Iris pigment epithelial cell (primary cell): Measurements from ENCODE around the gene IGSF9.
A peak's percentile ranks its signal among the peaks of the same experiment; 100 is the strongest.

Experiments used
- DNase-seq: peaks from one replicate; pipeline ENCODE4 v3.0.0-alpha.2; 2011; ENCODE audit warnings: low read depth

IGSF9 gene

DNA sequence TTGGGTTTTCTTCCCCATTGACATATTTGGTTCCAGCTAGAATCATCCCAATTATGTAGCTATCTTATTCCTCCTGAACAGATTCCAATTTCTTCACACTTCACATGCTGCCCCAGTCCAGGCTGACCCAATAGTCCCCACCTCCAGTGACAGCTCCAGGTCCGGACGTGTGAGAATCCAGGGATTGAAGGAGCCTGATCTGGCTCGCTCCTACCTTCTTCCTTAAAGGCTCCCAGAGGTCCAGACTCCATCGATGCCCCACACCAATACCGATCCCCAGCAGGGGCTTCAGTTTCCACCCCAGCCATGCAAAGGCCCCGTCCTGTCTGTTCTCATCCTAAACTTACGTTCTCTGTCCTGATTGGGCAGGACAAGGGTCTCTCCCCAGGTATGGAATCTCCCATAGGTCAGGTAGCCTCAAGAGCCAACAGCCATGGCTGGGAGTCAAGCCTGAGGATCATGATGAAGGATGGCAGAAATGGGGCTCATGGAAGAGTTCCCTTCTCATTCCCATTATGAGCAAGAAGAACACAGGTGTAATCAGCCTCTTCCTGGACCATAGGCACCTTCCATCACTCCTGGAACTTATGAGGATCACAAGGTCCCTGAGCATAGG, 29.0 kb upstream of the IGSF9 start:
- no peak for DNase-seq

DNA sequence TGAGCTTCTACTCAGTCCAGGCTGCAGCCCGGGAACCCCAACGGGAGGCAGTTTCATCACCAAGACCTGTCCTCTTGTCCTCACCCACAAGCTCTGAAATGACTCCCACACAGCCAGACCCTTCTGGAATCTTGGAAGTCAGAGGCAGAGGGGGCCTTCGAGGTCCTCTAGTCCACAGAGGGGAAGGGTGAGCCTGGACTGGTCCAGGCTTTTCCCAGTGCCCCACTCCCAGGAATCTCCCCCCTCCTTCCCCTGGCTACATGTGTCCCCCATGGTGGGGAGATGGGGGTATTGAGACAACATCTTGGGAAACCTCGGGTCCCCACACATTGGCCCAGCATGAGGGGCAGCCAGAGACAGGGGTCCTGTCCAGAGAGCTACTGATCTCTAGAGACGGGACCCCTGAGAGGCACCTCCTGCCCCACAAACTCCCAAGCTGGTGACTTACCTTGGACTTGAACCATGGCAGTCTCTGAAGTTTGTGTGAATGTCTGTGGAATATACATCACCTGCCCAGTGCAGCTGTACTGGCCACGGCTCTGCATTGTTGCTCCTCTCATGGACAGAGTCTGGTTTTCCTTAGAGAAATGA, 28.0 kb upstream of the IGSF9 start:
- DNase-seq = no peak

DNA sequence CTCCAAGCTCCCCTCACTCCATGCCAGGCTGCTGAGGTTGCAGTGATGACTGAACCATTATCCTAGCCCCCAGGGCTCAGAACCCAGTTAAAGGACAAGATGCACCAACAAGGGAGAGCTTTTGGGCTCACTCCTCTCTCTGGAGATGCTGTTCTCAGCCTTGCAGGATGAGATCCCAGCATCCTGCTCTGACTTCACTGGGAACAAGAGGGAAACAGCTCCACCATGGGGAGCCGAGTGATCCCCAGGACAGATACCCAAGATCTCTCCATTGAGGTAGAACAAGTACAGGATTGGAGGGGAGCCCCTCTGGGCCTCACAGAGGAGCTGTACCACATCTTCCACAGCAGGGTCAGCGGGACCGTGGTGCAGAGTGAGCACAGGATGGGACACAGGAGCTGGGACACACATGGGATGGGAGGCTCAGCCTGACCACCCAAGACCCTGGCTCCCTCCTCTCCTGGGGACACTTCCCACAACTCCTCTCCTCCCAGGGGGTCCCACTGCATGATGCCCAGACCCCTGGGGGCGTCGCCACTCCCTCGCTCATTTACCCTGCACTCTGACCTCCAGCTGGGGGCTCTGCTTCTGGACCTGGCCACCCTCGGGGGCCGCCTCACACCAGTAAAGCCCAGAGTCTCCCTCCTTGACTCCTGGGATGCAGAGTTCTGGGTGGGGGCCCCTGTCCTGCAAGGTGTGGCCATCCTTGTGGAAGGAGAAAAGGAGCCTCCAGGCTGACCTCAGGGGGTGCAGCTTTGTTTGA, 27.2 kb upstream of the IGSF9 start:
- no peak for DNase-seq

DNA sequence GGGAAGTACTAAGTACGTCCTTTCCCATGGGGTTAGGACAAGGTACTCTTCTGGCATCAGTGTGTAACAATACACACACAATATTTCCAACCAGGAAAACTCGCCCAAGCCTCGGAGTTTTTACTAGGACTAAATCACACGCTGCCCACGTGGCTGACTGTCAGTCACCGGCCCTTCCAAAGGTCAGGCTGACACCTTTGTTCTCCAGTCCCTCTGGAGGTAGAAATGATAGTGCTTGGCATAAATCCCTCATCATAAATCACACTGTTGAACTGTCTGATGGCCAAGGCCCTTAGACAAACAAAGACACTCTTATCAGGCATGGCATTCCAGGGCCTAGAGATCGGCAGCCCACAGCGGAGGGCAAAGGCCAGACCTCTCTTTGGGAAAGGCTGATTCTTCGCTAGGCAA, 25.5 kb upstream of the IGSF9 start:
- DNase-seq = no peak

DNA sequence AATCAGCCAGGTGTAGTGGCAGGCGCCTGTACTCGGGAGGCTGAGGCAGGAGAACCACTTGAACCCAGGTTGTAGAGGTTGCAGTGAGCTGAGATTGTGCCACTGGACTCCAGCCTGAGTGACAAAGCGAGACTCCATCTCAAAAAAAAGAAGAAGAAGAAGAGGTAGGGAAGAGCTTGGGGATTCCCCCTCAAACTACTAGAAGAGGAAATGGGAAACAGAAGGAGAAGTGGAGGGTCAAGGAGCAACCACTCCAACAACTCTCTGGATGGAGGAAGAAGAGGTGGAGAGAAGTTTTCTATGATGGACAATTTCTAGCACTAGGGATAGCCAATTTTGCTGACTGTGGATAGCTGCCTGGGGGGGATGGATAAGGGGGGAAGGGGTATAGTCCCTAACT, 23.5 kb upstream of the IGSF9 start:
- DNase-seq = no peak

DNA sequence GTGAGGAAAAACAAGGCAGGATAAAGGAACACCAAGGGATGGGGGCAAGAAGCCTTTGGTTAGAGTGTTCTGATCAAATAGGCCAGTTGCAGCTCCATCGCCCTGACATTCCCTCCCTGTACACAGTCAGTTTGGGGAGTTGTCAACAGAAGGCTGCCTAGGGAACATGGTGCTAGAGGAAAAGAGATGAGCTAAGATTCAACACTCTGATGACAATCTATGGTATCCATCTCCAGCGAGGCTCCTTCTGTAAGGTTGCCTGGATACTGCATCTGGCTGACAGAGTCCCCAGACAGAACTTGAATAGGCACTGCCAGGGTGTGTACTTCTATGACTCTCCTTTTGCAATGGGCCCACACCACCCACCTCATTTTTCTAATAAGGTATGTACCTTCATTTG, 19.9 kb upstream of the IGSF9 start:
- DNase-seq = no peak

DNA sequence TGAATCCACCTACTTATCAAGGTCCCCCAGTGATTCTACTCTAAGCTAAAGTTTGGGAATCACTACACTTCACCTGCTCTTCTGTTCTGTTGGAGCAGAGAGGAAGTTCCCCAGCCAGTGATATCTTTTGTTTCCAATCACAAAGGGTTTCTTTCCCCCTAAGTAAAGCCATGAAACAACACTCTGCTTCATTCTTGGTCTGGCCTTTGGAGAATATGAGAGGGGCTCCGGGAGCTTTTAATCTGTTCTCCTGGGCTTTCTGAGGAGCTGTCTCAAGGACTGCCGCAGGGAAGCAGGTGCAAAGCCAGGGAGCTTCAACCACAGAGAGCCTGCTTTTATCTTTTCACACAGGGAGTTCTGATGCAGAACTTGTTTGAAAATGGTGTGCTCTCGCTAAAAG, 18.7 kb upstream of the IGSF9 start:
- no peak for DNase-seq

DNA sequence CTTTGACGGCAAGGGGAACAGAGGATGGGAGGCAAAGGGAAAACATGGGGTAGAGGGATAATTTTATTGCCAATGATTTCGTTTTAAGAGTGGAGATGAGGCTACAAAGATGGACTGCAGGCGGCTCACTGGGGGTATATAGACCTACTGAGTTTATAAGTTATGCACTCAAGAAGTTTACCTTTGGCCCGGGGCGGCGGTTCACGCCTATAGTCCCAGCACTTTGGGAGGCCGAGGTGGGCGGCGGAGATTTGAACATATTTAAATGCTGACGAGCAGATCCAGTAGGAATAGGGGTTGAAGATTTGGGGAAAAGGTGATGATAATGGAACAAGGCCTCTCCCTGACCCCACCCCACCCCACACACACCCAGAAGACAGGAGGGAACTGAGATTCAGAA, 16.8 kb upstream of the IGSF9 start:
- DNase-seq = no peak

DNA sequence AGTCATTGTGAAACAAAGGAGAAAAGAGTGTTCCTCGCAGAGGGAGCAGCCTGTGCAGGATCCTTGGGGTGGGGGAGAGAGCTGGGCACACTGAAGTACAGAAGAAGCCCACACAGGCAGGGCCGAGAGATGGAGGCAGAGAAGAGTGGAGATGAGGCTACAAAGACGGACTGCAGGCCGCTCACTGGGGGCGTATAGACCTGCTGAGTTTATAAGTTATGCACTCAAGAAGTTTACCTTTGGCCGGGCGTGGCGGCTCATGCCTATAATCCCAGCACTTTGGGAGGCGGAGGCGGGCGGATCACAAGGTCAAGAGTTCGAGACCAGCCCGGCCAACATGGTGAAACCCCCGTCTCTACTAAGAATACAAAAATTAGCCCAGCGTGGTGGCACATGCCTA, 16.2 kb upstream of the IGSF9 start:
- DNase-seq = no peak

DNA sequence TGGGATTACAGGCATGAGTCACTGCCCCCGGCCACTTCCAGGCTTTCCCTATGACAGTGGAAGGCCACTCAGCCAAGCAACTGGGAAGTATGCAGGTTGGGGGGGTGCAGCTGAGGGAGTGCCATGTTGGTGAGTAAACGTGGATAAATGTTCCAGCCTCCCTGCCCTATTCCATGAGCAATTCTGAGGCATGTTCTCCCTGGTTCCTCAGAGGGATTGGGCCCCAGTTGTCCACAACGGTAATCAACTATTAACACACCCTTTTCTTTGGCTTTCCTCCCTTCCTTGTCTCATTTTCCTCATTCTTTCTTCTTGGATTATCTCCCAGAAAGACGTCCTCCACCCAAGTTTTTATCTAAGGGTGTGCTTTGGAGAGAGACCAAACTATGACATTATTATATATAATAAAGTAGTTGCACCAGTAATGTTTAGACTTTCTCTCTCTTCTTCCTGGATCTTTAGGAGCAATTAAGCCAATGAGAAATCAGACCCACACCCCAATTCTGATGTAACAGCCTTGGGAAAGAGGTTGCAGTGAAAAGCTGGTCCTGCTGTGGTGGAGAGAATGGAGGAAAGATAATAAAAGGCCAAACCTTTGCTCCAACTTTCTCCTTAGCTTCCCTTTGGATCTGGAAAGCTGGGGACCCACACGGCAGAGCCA, 15.4 kb upstream of the IGSF9 start:
- DNase-seq = peak; percentile 19

DNA sequence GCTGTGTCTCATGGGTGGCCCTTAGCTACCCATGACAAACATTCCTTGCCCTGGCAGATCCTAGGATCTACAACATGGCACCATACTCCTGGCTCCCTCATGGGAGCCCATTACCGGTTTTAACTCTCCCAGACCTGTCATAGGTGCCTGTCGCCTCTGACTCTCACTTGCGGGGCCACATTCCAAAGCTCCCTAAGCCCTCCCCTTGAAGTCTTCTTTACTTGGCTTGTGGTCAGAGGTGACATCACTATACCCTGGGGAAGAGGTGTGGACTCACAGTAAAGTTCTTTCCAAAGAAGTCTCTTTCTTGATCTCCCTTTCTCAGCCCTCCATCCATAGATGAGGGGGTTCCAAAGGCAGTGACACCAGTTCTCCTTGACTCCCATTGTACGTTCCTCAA, 14.0 kb upstream of the IGSF9 start:
- DNase-seq = no peak

DNA sequence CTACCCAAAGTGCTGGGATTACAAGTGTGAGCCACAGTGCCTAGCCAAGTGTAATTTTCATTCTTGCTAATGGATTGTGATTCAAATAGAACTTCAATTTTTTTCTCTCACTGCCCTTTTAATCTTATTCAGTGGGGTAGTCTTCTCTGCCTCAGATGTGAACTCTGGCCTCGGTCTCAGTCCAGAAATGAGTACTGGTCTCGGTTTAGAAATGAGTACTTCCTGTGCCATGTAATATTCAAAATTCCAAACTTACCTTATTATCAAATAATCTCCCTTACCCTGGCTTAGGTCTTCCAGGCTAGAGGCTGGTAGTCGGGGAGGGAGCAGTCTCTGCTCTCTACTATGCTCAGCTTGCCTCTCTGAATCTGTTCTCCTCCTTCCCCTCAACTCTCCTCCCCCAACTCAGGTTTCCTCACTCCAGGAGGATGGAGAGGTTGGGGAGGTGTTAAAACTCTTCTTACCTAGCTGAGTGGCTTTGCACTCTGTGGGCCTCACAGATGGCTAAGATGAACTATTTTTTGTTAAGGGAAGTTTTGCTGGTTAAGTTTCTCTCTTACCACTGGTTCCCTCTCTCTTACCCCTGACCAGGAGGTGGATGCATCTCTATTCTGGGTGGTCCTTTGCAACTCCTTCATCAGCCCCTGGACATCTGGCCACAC, 13.4 kb upstream of the IGSF9 start:
- no peak for DNase-seq

DNA sequence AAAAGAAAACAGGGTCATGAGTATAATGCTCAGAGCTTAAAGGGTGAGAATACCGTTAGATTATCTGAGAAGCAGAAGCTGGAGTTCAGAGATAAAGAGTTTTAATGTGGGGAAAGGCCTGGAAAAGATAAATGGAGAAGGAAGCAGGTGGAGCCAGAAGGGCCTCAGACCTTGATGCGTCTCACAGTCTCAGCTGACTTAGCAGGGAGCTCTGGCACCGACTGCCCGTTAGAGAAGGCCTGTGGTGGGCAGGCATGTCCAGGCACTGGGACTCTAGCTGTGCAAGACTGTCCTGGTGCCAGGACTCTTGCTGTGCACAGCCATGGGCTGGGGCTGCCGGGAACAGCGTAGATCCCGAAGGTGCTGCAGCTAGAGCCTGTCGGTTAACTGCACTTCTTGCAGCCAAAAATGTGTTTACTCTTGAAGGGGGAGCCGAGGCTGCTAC, 12.4 kb upstream of the IGSF9 start:
- no peak for DNase-seq

DNA sequence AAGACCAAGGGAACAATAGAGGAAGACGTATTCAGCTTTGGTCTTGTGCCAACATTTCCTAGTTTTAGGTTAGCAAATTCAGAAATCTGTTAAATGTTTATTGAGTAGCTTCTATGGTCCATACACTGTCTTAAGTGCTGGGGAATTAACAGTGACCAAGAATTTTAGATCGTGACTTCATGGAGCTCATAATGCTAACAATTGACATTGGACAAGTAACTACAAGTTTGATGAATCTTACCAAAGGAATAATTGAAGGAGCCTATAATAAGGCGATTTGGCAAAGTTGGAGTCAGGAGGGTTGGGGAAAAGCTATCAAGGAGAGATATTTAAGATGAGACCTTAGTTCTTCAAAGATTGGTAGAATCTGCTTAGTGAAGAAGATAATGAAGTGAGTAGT, 10.0 kb upstream of the IGSF9 start:
- DNase-seq = no peak

DNA sequence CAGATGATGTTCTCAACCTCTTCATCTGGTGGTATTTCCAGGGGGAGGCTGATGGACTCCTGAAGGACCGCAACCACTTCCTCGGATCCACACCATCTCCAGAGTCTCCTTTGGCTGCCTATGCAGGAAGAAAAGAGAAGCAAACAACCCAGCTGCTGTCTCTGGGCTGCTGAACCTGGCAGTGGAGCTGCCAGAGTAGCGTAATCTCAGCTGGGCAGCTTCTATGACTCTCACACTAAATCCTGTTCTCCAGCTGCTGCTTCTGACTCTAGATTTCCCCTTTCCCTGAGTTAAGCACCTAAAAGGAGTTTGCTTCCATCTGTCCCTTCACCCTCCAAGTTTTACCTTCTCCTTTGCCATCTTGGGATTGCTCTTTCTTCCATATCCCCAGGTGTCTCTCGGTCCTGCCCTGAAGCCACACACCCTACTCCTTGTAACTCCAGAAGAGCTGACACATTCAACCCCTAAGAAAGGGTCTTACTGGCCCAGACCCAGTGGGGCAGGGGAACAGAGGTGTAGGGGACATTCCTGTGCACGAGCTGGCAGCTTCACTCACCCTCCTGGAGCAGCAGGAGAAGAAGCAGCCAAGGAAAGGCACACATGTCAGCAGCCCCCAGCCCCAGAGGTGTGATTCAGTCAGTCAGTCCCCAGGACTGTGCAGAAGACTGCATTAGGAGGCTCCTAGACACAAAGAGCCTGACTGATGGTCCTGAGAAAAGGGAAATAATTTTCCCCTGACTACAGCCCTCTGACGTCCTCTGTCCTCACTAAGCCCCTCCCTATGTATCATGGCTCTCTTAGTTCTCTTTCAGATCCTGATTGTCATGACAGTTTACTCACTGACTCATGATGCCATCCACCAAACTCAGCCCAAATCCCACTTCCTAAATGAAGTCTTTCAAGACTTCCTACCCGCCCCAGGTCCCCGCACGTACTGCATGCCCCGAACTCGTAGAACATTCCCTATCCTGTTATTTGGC, 8.4 kb upstream of the IGSF9 start, which contains the start of gene SLAMF9:
TSS of gene SLAMF9 (minus strand) at position 702 of the 980 bp plus-strand sequence. CDS start at position 602, 100 bp downstream.
- DNase-seq = peak; percentile 22

DNA sequence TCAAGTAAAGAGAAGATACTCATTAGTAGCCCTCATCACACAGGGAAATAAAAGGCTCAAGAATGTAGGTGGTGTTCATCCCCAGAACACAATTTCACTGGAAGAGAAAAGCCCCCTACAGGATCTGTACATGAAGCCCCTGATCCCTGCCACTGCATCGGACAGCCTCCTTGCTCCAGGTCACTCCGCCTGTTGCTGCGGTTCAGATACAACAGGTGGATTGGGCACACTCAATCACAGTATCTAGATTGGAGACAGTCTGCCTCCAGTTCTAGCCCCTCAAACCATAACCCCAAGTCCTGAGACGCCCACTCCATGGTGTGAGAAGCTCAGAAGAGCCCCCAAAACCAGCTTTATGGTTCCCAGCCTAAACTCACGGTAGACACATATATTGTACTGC, 7.5 kb upstream of the IGSF9 start:
- DNase-seq = no peak

DNA sequence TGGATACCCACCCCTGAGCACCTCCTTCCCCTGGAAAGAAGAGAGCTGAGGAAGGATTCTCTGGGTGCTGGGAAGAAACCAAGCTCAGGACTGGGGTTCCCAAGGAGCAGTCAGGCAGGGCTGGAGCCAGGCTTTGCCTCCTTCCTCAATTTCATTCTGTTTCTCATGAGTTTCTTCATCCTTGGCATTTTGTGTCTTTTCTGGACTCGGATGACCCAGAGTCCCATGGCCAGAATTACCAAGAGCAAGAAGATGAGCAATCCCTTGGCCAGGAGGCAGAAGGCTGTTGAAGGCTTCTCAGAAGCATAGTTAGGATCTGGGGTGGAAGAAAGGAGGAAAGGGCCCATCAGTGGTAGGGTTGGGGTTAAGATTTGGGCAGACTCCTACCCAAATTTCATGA, 6.1 kb upstream of the IGSF9 start:
- no peak for DNase-seq

DNA sequence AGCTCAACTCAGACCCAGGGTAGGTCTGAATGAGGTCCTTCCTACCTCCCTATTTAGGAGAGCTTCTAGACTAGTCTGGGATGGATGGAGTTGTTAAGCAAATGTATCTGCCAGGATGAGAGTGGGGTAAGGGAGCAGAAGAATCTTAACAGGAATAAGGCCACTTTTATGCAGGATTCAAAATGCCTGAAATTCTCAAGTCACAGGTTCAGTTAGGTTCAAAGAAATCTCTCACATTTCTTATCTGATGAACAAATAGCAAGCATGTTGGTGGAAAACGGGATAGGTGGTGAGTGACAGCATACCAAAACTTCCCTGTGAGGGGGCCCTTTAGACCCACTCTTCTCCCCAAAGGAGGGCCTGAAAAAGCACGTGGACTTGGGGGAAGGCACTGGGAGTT, 5.6 kb upstream of the IGSF9 start:
- DNase-seq = no peak

DNA sequence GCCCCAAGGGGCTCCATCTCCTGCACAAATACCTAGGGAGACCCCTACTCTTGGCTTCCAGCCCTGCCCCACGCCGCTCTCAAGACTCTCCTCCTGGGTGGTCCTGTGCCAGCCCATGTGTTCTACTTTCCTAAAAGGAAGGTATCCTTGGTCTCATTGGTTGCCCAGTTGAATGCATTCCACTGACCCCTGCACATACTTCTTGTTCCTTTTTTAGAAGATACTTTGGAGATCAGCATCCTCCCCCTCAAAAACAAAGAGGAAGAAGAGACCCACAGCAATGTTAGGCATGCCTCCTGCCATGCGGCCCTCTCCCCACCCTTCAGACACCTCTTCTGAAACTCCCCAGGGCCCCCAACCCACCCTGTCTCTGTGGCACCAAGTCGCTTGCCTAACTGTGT, 4.6 kb upstream of the IGSF9 start:
- no peak for DNase-seq

DNA sequence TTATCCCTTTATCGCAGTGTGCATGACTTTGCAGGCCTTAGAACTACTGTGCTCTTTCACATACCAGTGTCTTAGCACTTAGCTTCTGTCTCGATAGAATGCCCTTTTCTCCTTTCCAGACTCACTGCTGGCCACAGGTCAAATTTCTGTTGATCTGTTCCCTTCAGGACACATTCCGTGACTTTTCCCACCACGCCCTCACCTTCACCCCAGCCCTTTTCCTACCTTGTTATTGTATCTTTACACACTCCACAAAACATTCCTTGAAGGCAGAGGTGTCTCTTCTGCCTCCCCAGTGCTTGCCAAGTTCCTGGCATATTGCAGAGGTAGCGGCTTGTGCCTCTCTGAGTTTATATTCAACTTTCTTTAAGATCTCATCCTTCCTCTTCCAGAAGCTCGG, 3.7 kb upstream of the IGSF9 start:
- DNase-seq = no peak

DNA sequence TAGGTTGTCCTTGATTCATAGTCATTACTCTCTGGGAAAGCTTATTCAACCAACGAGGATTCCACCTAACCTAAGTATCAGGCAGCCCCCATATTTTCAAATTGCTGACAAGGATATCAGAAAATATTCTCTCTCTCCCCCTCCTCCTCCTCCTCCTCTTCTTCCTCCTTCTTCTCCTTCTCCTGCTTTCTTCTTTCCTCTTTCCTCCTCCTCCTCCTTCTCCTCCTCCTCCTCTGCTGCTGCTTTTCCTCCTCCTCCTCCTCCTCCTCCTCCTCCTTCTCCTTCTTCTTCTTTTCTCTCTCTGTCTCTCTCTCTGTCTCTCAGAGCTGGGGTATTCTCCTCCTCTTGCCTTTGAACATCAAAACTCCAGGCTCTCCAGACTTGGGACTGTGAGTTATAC, 2.5 kb upstream of the IGSF9 start:
- DNase-seq = no peak
